GM21381 (cell line): ENCODE data around the gene TEAD1.

Source experiments
- ATAC-seq: cut with Tn5 transposase; IDR thresholded peaks from one replicate; pipeline ENCODE4 v1.9.1; 2021; ENCODE audit warnings: mild to moderate bottlenecking, moderate library complexity; ENCODE audit not compliant: unreplicated experiment

The TEAD1 gene

DNA sequence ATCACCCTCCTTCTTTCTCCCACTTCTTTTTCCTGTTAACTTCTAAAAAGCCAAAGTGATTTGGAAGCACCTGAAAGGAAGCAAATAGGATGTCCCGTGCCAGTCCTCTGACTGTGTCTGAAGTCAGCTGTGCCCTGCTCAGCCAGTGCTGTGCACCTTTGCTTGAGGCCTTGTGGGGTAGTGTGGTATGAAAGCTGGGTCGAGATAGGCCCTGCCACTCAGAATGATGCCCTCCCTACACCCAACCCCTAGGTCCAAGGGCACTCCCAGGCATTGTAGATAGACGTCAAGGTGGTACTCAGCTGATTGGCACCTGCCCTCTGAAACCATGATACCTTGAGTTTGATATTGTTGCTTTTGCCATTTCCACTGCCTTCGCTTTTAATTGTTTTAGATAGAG, 251.3 kb downstream of the TEAD1 start:
- ATAC-seq: no peak

DNA sequence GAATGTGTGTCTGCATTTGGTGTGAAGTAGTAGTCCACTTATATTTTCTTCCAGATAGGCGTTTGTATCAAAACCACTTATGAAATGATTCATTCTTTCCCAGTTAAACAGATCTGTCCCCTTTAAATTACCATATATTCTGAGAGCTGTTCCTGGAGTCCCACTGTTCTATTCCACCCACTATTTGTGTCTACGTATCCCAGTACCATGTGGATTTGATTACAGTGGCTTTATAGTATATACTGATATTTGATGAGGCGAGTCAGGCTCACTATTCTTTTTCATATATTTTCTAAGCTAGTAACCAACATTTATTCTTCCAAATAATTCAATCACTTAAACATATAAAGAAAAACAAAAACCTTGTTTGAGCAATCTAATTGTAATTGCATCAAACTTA, 253.0 kb downstream of the TEAD1 start:
- no peak for ATAC-seq

DNA sequence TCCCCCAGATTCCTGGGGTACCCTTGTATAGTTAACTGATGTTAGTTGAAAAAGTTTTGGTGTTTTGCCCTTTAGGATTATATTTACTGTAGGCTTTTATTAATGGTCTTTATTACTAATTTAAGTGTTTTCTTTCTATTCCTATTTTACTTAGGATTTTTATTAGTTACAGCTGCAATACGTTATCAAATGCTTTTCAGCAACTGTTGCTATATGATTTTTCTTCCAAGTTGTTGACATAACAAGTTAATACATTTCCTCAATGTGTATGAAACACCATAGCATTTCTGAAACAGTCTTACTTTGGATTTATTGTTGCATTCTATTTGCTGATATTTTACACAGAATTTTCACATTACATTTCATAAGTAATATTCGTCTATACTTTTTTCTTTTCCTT, 253.7 kb downstream of the TEAD1 start:
- ATAC-seq: no peak

DNA sequence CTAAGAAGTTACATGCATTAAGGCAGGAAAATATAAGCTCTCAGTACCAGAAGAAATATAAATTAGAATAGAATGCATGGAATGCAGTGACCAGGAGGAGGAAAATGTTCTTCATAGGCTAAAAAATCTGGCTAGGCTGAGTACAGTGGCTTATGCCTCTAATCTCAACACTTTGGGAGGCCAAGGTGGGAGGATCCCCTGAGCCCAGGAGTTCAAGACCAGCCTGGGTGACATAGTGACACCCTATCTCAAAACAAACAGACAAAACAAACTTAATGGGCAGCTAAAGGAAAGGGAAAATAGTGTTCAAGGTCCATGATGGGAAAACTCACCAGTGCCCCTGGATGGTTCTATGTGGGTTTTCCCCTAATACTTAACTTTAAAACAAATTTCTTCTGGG, 256.6 kb downstream of the TEAD1 start:
- ATAC-seq: no peak

DNA sequence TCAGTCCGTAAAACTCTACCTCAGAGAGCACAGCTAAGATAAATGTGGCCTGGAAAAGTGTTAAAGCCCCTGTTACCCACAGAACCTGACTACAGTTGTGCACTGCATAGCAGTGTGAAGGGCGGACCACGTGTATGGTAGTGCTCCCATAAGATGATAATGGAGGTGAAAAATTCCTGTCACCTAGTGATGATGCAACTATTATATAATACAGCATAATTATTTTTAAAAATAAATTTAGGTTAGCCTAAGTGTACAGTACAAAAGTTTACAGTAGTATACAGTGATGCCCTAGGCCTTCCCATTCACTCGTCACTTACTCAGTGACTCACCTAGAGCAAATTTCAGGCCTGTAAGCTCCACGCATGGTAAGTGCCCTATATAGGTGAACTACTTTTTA, 258.3 kb downstream of the TEAD1 start:
- ATAC-seq: no peak

DNA sequence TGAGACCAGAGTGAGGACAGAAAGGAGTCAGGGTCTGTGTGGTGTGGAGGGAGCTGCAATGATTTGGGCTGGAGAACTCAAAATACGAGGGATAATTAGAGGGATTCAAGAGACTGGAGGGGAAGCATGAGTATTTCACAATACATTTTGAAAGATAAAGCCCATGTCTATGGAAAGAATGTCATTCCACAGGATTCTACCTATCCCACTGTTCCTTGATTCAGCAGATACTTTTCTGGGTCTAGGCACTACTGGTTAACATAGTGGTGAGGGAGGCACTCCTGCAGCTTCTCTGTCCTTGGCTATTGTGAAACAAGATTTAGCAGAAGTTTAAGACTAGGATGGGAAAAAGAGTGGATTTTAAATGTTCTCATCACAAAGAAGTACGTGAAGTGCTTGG, 262.0 kb downstream of the TEAD1 start:
- no peak for ATAC-seq

DNA sequence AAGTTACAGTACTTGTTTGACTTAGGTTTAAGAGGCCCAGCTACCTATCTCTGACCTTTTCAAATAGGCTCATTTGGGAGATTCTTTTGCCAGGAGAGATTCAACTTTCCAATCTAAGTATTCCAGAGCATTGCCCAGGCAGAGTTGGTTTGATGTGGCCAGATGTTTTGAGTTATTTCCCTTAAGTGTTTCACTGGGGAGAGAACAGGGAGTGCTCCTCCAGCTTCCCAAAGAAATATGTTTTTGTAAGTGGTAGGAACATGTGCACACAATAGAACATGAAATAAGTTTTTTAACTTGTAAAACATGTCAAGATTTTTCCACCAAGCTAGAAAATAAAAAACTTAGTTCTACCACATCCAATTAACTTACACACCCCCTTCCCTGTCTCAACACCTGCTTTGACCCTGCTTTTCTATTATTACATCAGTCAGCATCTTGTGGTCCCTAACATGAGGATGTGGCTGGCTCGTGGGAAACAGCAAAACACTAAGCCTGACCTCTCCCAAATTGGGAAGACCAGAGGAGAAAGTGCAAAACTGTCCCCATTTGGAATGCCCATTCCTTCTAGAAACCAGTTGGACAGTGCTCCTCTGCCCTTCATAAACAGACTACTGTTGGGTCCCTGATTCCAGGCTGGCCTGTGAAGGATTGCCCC, 264.5 kb downstream of the TEAD1 start:
- no peak for ATAC-seq

DNA sequence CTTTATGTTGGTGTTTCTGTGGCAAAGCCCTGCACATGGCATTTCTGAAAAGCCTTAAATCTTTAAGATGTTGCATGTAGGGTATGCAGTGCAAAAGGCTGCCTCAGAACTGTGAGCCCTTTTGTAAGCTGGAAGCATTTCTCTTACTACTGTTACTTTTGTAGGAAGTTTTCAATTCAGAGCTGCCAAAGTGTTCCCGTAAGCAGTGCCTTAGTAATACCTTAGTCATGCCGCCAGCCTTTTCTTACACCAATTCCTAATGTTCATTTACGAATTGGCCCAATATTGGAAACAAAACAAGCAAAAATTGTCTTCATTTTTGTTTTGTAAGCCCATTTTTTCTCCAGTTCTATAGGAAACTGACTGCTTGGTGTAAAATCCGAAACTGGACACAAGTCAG, 267.4 kb downstream of the TEAD1 start:
- ATAC-seq: no peak

DNA sequence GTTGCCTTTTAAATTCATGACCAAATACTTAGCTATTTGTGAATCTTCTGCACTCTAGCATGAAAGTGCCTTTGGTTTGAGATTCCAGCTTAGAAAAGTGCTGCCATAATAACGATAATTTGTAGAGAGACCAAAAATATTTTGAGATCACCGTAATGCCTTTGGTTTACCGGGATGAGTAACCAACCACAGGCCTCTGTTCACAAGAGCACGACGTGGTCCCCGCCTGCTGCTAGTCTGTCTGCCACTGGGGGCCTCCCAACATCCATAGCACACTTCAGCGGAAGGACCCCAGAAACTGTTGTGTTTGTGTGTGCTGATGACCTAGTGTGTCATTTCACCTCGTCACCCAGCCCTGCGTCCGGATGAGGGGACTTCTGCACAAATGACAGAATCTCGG, 267.9 kb downstream of the TEAD1 start:
- ATAC-seq: no peak

DNA sequence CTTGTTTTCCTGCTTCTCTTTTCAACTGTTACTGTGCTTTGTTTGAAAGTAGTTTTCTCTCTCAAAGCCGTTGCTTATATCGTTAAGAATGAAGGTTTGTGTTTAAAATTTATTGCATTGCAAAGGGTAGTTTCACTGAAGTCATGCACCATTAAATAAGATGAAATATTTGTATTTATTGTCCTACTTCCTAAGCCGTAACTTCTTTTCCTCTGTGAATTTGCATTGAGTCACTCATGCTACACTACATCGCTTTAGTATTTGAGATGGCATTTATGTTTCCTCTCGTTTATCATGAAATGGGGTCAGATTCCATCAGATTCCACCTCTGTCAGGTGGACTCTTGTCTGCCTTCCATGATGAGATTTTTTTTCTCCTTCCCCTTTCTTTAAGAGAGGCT, 269.1 kb downstream of the TEAD1 start:
- ATAC-seq: no peak

DNA sequence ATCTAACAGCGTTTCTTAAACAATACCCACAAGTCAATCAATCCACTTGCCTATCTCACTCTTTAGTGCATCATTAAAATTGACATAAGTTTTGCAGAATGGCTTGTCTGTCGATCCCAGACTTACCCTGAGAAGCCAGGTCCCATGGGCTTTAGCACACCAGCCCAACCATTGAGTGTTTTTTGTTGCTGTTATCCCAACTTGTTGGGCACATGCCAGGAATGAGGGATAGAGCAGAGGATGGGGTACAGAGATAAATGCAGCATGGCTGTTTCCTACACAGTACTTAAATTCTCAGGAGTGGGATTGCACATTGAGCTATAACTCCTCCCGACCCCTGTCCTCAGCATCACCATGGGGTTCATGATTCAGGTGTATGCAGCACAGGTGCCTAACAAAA, 270.7 kb downstream of the TEAD1 start:
- ATAC-seq: no peak

DNA sequence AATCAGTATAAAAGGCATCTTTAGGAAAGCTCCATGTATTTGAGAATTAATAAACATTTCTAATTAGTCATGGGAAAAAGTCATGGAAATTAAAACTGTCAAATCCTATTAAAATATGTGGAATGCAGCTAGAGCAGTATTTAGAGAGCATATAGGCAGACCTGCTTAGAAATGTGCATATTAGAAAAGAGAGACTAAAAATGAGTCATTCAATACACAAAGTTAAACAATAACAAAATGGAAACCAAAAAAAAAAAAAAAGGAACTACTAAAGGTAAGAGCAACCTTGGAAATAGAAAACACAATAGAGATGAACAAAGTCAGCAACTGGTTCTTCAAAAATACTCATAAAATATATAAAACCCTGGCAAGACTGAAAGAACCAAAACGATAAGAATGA, 275.2 kb downstream of the TEAD1 start:
- no peak for ATAC-seq

DNA sequence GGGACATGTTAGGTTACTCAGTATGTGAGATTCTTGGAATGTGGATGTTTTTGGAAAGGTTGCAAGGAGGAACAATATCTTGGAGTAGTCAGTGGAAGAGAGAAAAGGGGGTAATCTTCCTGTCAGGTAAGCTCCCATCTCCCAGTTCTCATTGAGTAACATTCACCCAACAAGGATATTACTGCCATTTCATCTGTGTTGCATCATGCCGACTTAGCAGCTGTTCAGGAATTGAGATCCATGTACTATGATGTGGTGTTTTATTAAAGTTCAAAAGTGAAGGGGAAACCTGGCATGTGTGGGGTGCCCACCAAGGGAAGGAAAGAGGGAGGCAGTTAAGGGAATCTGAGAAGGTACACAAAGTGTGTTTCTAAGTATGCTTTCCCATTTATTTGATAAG, 276.4 kb downstream of the TEAD1 start:
- ATAC-seq: no peak

DNA sequence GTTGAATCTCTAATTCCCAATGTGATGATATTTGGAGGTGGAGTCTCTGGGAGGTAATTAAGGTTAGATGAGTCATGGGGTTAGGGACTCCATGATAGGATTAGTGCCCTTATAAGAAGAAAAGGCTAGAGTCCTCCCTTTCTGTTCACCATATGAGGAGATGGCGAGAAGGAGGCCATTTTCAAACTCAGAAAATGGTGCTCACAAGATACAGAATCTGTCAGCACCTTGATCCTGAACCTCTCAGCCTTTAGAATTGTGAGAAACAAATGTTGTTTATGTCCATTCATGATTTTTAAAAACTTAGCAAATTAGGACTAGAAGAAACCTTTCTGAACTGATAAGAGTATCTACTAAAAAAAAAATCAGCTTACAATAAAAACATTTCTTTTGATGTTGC, 277.2 kb downstream of the TEAD1 start:
- ATAC-seq: no peak

DNA sequence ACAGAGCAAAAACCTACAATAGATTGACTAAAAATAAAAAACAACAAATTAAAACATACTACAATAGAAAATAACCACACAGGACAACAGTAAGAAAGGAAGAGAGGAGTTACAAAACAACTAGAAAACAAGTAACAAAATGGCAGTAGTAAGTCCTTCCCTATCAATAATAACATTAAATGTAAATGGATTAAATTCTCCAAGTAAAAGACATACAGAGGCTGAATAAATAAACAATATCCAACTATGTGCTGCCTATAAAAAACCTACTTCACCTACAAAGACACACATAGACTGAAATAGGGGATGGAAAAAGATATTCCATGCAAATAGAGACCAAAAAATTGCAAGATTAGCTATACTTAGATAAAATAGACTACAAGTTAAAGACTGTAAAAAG, 277.9 kb downstream of the TEAD1 start:
- no peak for ATAC-seq

DNA sequence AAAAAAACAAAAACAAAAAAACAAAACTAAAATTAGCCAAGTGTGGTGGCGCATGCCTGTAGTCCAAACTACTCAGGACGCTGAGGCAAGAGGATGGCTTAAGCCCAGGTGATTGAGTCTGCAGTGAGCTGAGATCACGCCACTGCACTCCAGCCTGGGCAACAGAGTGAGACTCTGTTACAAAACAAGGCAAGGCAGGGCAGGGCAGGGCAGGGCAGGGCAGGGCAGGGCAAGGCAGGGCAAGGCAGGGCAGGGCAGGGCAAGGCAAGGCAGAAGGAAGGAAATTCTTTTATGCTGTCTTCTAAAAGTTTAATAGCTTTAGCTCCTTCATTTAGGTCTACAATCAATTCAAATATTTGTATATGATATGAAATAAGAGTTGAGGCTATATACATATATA, 284.8 kb downstream of the TEAD1 start:
- ATAC-seq: no peak

DNA sequence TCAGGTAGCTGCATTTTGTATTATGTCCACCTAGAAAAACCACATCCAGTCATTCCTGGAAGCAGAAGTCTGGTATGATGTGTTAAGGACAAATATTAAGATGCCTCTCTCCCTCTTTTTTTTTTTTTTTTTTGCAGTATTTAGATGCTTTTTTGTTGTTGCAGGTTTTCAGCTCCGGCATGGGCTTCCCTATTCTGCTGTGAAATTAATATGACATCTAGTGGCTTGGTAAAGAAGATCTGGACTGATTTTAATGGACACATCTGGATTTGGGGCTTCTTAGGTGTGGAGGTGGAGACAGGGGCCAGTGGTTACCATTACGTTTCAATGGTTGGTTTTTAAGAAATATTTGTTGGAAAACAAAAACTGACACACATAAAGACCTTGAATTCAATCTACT, 287.4 kb downstream of the TEAD1 start:
- ATAC-seq: no peak

DNA sequence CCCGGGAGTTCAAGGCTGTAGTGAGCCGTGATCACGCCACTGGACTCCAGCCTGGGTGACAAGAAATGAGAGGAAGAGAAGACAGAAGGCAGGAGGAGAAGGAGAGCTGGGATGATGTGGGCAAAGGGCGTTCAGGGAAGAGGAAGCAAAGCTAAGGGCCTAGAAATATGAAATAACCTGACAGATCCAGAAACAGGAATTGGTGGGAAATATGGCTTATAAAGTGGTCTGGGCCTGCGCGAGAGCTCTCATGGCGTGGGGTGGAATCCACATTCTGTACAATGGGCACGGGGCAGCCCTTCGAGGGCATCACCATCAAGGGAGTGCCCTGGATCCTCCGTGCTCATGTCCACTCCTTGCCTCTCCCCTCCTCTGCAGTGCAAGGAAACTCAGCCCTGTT, 288.1 kb downstream of the TEAD1 start:
- no peak for ATAC-seq

DNA sequence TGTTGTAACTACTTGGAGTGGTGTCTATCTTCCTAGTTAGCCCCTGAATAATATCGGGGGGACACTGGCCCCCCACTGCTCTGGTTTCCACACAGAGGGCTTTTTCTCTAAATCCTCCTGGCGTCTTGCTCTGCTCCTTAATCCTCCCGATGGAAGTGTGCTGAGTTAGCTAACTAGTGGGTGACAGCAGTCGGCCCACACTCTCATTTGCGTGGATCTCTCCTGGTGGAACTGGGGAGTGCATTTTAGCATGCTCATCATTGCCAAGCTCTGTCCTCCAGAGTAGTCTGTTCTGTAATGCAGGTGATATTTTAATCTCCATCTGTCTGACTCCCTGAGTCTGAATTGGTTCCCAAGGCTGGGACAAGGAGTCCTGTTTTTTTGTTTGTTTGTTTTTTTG, 288.8 kb downstream of the TEAD1 start:
- no peak for ATAC-seq

DNA sequence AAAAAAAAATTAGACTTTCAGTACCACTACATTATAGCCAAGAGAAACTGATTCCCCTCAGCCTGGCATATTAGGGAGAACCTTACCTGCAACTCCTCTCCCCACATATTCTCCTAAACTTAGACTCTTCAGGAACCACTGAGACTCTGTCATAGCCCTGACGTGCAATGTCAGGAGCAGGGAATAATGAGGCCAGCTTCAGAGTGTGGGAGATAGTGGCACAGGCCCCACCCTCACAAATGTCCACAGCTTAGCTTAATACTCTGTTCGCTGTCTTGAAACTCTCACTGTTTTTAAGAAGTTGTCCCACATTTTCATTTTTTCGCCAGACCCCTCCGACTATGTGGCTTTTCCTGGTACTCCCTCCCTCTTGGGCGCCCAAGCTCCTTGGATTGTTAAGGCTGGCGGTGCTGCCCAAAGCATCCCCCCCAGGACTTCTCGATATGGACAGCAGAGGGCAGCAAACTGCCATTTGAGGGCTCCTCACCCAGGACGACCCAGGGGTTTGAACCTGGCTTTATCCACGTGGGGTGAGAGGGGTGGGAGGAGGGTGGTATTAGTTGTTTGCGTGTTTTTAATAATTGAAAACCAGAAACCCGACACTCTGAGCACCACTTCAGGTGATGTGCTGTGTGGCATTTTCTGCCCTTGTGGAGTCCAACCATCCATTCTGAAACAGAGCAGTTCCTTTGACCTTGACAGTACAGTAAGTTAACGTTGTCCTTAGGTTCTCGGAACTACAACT, 289.7 kb downstream of the TEAD1 start:
- ATAC-seq: peak; percentile 84

DNA sequence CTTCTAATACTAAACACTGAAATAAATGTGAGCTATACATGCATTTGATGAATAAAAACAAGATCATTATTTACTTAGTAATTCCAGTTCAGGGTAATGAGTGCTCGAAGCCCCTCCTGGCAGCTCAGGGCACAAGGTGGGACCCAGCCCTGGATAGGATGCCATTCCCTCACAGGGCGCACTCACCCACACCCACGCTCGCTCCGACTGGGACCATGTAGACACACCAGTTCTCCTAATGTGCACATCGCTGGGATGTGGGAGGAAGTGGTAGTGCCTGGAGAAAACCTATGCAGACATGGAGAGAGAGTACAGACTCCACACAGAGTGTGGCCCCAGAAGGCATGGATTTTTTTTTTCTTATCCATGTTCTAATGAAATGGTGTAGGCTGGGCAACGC, 290.4 kb downstream of the TEAD1 start:
- no peak for ATAC-seq

DNA sequence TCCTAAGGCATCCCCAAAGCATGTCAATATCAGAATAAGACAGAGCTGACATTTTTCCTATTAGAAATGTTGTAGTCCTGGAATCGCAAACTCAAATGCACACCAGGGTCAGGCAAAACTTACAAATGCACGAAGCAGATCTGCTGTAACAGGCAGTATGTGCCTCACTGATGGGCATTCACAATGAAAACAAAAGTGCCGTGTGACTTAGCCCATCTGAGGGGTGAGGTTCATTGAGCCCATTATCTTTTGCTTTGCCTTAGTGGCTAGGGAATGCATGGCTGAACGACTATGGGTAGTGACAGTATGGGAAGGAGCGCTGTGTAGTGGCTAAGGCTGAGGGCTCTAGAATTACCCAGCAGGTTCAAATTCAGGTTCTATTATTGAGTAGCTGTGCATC, 291.8 kb downstream of the TEAD1 start:
- ATAC-seq: no peak

DNA sequence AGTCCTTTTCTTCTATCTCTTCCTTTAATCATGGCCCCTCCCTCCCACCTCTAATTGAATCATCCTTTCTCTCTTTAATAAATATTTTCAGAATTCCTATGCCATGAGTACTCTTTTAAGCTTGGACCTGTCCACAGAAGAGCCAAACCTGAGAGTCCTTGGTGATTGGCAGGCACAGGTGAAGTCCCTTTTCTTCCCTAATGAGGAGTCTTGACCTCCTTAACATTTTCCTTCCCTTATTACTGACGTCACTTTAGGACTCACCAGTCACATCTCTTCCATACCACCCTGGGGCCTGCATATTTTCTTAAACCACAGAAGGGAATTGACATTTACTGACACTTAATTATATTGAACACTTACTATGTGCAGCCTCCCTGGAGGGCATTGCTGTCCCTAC, 293.9 kb downstream of the TEAD1 start:
- ATAC-seq: no peak
